ENCODE data around the gene GABBR2.
"Not testable (repeated sequence)": the region's sequence is repeated elsewhere in the genome, so short reads cannot be mapped to it uniquely, and the experiment has no call there.

The GABBR2 gene

GRCh38 chr9:98536542-98537173 is 172.1 kb downstream of the GABBR2 start:
- no peak for DNase-seq

- no peak for DNase-seq
Observed at GRCh38 chr9:98533866-98534265, 174.9 kb downstream of the GABBR2 start.

- no peak for DNase-seq
Observed at GRCh38 chr9:98533132-98533531, 175.6 kb downstream of the GABBR2 start.

GRCh38 chr9:98532574-98532973 is 176.2 kb downstream of the GABBR2 start:
- no peak for DNase-seq

- DNase-seq: no peak
Observed at GRCh38 chr9:98532147-98532546, 176.6 kb downstream of the GABBR2 start.

GRCh38 chr9:98530806-98531386 is 177.8 kb downstream of the GABBR2 start:
- no peak for DNase-seq

- DNase-seq: no peak
Observed at GRCh38 chr9:98530275-98530674, 178.5 kb downstream of the GABBR2 start.

GRCh38 chr9:98529841-98530240 is 178.9 kb downstream of the GABBR2 start:
- no peak for DNase-seq

- DNase-seq: no peak
Observed at GRCh38 chr9:98523231-98523901, 185.4 kb downstream of the GABBR2 start.

- no peak for DNase-seq
Observed at GRCh38 chr9:98522487-98522886, 186.2 kb downstream of the GABBR2 start.

- DNase-seq: no peak
Observed at GRCh38 chr9:98521141-98521540, 187.6 kb downstream of the GABBR2 start.

- no peak for DNase-seq
Observed at GRCh38 chr9:98520221-98520960, 188.3 kb downstream of the GABBR2 start.

- no peak for DNase-seq
Observed at GRCh38 chr9:98519641-98520040, 189.1 kb downstream of the GABBR2 start.

GRCh38 chr9:98518556-98518955 is 190.2 kb downstream of the GABBR2 start:
- DNase-seq: no peak

GRCh38 chr9:98517761-98518160 is 191.0 kb downstream of the GABBR2 start:
- no peak for DNase-seq

- DNase-seq: no peak
Observed at GRCh38 chr9:98516897-98517503, 191.7 kb downstream of the GABBR2 start.

- no peak for DNase-seq
Observed at GRCh38 chr9:98516205-98516896, 192.4 kb downstream of the GABBR2 start.

- DNase-seq: no peak
Observed at GRCh38 chr9:98515506-98516204, 193.1 kb downstream of the GABBR2 start.

- DNase-seq: no peak
Observed at GRCh38 chr9:98514841-98515240, 193.9 kb downstream of the GABBR2 start.

GRCh38 chr9:98508217-98508919 is 200.4 kb downstream of the GABBR2 start:
- DNase-seq: not testable (repeated sequence)

- no peak for DNase-seq
Observed at GRCh38 chr9:98506422-98507054, 202.2 kb downstream of the GABBR2 start.
